ENCODE measurements around the gene ARHGAP45. TPM values are rescaled to one million over a fixed set of nuclear protein-coding genes. Genes with fewer than 3 reads are reported as not detected.

ARHGAP45 gene
- total and polyA plus RNA-seq, 8 donors: 12.2 to 211 (median 15.8) TPM

- peak; percentile 64 to 84 for DNase-seq
- Histone ChIP-seq H3K36me3 (peaks cover 15 to 20% (median 20%) of the 10 kb centered on the region in 4 donors), H3K4me1 (peaks cover 52 to 89% (median 77%) of the 10 kb centered on the region in 4 donors), H3K27me3 (no peaks in the 10 kb centered on the region), H3K4me3 (peak overlapping the region in 2 of 4 donors; percentile 25 to 83), H3K9me3 (no peaks in the 10 kb centered on the region), H3K27ac (peak overlapping the region; percentile 78 to 100 (median 98))
- TF ChIP-seq POLR2A (IDR thresholded peaks at IDR 0.05) (no peak), POLR2AphosphoS5 (IDR thresholded peaks at IDR 0.05) (peak; percentile 62 to 90 (median 76)), EP300 (IDR thresholded peaks at IDR 0.05) (no peak)
- intact Hi-C loops (cut with DNase I; ENCODE audit: low total_unique reads): no loop called here
- 46 to 50% (median 48%) methylated on average over 17 of the region's 17 CpGs for WGBS, 5 donors
Measured at GRCh38 chr19:1102407-1103131, 35.6 kb downstream of the ARHGAP45 start.

GRCh38 chr19:1103132-1103707 lies 36.3 kb downstream of the ARHGAP45 start:
- H3K27me3 ChIP-seq: no peaks in the 10 kb centered on the region
- H3K9me3 ChIP-seq: no peaks in the 10 kb centered on the region
- H3K36me3 ChIP-seq: peaks cover 17 to 26% (median 26%) of the 10 kb centered on the region in 4 donors
- peak overlapping the region; percentile 74 to 100 (median 98) for H3K27ac ChIP-seq
- TF ChIP-seq POLR2AphosphoS5 (IDR thresholded peaks at IDR 0.05): no peak
- peaks cover 46 to 87% (median 72%) of the 10 kb centered on the region in 4 donors for H3K4me1 ChIP-seq
- DNase-seq: no peak
- H3K4me3 ChIP-seq: peak overlapping the region; percentile 24 to 87 (median 54)
- intact Hi-C loops (cut with DNase I; ENCODE audit: low total_unique reads): no loop called here
- whole genome bisulfite sequencing, 5 donors: 30 to 38% (median 36%) methylated on average over 20 of the region's 20 CpGs

GRCh38 chr19:1103708-1104310 lies 36.8 kb downstream of the ARHGAP45 start, which contains the start of gene GPX4:
Gene GPX4, plus strand, starts transcription at chr19:1103994. Its CDS starts 50 bp downstream, at chr19:1104044.
- no peaks in the 10 kb centered on the region for H3K9me3 ChIP-seq
- H3K27ac ChIP-seq: peak within 1 kb of the TSS; percentile 98 to 100 (median 99)
- H3K4me3 ChIP-seq: peak within 1 kb of the TSS; percentile 71 to 89 (median 85)
- H3K36me3 ChIP-seq: peaks cover 20 to 32% (median 32%) of the 10 kb centered on the region in 4 donors
- 0 to 1% (median 0%) methylated on average over 32 to 75 of the region's 75 CpGs for WGBS, 5 donors
- peaks cover 40 to 81% (median 66%) of the 10 kb centered on the region in 4 donors for H3K4me1 ChIP-seq
- peak; percentile 100 for DNase-seq
- H3K27me3 ChIP-seq: no peaks in the 10 kb centered on the region
- intact Hi-C loops (cut with DNase I; ENCODE audit: low total_unique reads): no loop called here
- TF ChIP-seq POLR2A (IDR thresholded peaks at IDR 0.05) (peak in 2 of 4 donors; percentile 53 to 65), EP300 (IDR thresholded peaks at IDR 0.05) (no peak), CTCF (IDR thresholded peaks at IDR 0.05) (no peak), POLR2AphosphoS5 (IDR thresholded peaks at IDR 0.05) (peak; percentile 91 to 96 (median 92))

- peak; percentile 69 to 94 for DNase-seq
- H3K9me3 ChIP-seq: no peaks in the 10 kb centered on the region
- WGBS, 5 donors: 0 to 7% (median 0%) methylated on average over 3 to 93 of the region's 93 CpGs
- peaks cover 37 to 75% (median 60%) of the 10 kb centered on the region in 4 donors for H3K4me1 ChIP-seq
- H3K4me3 ChIP-seq: peak overlapping the region; percentile 71 to 89 (median 85)
- no peak for TF ChIP-seq EP300 (IDR thresholded peaks at IDR 0.05)
- no peak for TF ChIP-seq POLR2A (IDR thresholded peaks at IDR 0.05)
- peak in 1 of 3 donors; percentile 16 for TF ChIP-seq POLR2AphosphoS5 (IDR thresholded peaks at IDR 0.05)
- peak overlapping the region; percentile 98 to 100 (median 99) for H3K27ac ChIP-seq
- no peaks in the 10 kb centered on the region for H3K27me3 ChIP-seq
- intact Hi-C loops (cut with DNase I; ENCODE audit: low total_unique reads): no loop called here
- H3K36me3 ChIP-seq: peaks cover 27 to 39% (median 39%) of the 10 kb centered on the region in 4 donors
Measured at GRCh38 chr19:1104311-1105007, 37.5 kb downstream of the ARHGAP45 start.

- Histone ChIP-seq H3K4me1 (peaks cover 37 to 67% (median 58%) of the 10 kb centered on the region in 4 donors), H3K36me3 (peaks cover 35 to 47% (median 46%) of the 10 kb centered on the region in 4 donors), H3K4me3 (peak overlapping the region; percentile 71 to 89 (median 85)), H3K27me3 (no peaks in the 10 kb centered on the region), H3K27ac (peak overlapping the region; percentile 98 to 100 (median 99)), H3K9me3 (no peaks in the 10 kb centered on the region)
- TF ChIP-seq POLR2A (IDR thresholded peaks at IDR 0.05): no peak
- TF ChIP-seq POLR2AphosphoS5 (IDR thresholded peaks at IDR 0.05): no peak
- TF ChIP-seq EP300 (IDR thresholded peaks at IDR 0.05): no peak
- TF ChIP-seq CTCF (IDR thresholded peaks at IDR 0.05): no peak
- intact Hi-C loops (cut with DNase I; ENCODE audit: low total_unique reads): no loop called here
- WGBS, 5 donors: 21 to 27% (median 26%) methylated on average over 50 to 69 of the region's 69 CpGs
- DNase-seq: peak; percentile 42 to 73
Measured at GRCh38 chr19:1105008-1105872, 38.3 kb downstream of the ARHGAP45 start.
